ENCODE results near the gene SAMD9. TPM values are rescaled to one million over a fixed set of nuclear protein-coding genes. Genes with fewer than 3 reads are reported as not detected.

The SAMD9 gene
- total RNA-seq, 1 experiment from 2014 or later: 6.0 TPM

GRCh38 chr7:93142127-93142526 lies 24.3 kb upstream of the SAMD9 start:
- Histone ChIP-seq H3K27ac (ENCODE audit: low read length) (no peak overlapping the region), H3K4me1 (ENCODE audit: control insufficient read depth, insufficient read depth, low read length) (no peaks in the 10 kb centered on the region; the same call in 1 of the 2 replicates)

GRCh38 chr7:93140582-93141191 lies 22.9 kb upstream of the SAMD9 start:
- ChIA-PET CTCF (no interaction called here), POLR2A (no interaction called here)
- H3K27ac ChIP-seq (ENCODE audit: low read length): no peak overlapping the region
- H3K4me1 ChIP-seq (ENCODE audit: control insufficient read depth, insufficient read depth, low read length): no peaks in the 10 kb centered on the region
- no peaks in the 10 kb centered on the region; the same call in 1 of the 2 replicates for H3K27me3 ChIP-seq (ENCODE audit: control insufficient read depth, insufficient read depth, low read length)
- no peaks in the 10 kb centered on the region for H3K36me3 ChIP-seq (ENCODE audit: control insufficient read depth, insufficient read depth, low read length)
- no peak overlapping the region for H3K4me3 ChIP-seq (ENCODE audit: low read depth in 2 of 2, low read length in 2 of 2)
- no peak for ATAC-seq
- no TSS peak for BruUV-seq (replicated peaks)
- in situ Hi-C loops (cut with HindIII; ENCODE audit: low pct_unique_long_range_greater_than_20kb, low sequenced_read_pairs) (no loop called here), intact Hi-C loops (cut with micrococcal nuclease; ENCODE audit: unreplicated experiment) (no loop called here)
- no peak for DNase-seq (ENCODE audit: low read depth, low spot score)
- no peak for TF ChIP-seq TCF7L2 (IDR thresholded peaks at IDR 0.05; ENCODE audit: low read depth, low read length)
- TF ChIP-seq POLR2AphosphoS5 (IDR thresholded peaks at IDR 0.05; ENCODE audit: low read depth, low read length): no peak
- H3K9me3 ChIP-seq (ENCODE audit: control insufficient read depth, insufficient read depth, low read depth, low read length): no peaks in the 10 kb centered on the region

More at GRCh38 chr7:93142127-93142526, 24.3 kb upstream of the SAMD9 start:
- POLR2A ChIA-PET: no interaction called here
- Histone ChIP-seq H3K36me3 (ENCODE audit: control insufficient read depth, insufficient read depth, low read length) (no peaks in the 10 kb centered on the region), H3K27me3 (ENCODE audit: control insufficient read depth, insufficient read depth, low read length) (no peaks in the 10 kb centered on the region), H3K4me3 (ENCODE audit: low read depth in 2 of 2, low read length in 2 of 2) (no peak overlapping the region), H3K9me3 (ENCODE audit: control insufficient read depth, insufficient read depth, low read depth, low read length) (no peaks in the 10 kb centered on the region)
- in situ Hi-C loops (cut with HindIII; ENCODE audit: low pct_unique_long_range_greater_than_20kb, low sequenced_read_pairs) (no loop called here), intact Hi-C loops (cut with micrococcal nuclease; ENCODE audit: unreplicated experiment) (no loop called here)
- no peak for TF ChIP-seq POLR2AphosphoS5 (IDR thresholded peaks at IDR 0.05; ENCODE audit: low read depth, low read length)
- no peak for TF ChIP-seq REST (IDR thresholded peaks at IDR 0.05; ENCODE audit: insufficient read depth in 1 of 2, low read depth in 2 of 2, low read length in 1 of 2)
- no peak for TF ChIP-seq CTCF (IDR thresholded peaks at IDR 0.05)
- TF ChIP-seq TCF7L2 (IDR thresholded peaks at IDR 0.05; ENCODE audit: low read depth, low read length): no peak
- TF ChIP-seq SIN3A (IDR thresholded peaks at IDR 0.05; ENCODE audit: borderline replicate concordance, insufficient read depth, low read depth, low read length): no peak
- CTCF ChIA-PET: no interaction called here
- ATAC-seq: no peak
- no peak for DNase-seq (ENCODE audit: low read depth, low spot score)
- BruUV-seq (replicated peaks): no TSS peak

GRCh38 chr7:93138576-93138975 lies 20.8 kb upstream of the SAMD9 start:
- Histone ChIP-seq H3K9me3 (ENCODE audit: control insufficient read depth, insufficient read depth, low read depth, low read length) (no peaks in the 10 kb centered on the region), H3K4me1 (ENCODE audit: control insufficient read depth, insufficient read depth, low read length) (no peaks in the 10 kb centered on the region), H3K36me3 (ENCODE audit: control insufficient read depth, insufficient read depth, low read length) (no peaks in the 10 kb centered on the region), H3K27me3 (ENCODE audit: control insufficient read depth, insufficient read depth, low read length) (peaks cover 6% of the 10 kb centered on the region; the same call in 1 of the 2 replicates), H3K27ac (ENCODE audit: low read length) (no peak overlapping the region), H3K4me3 (ENCODE audit: low read depth in 2 of 2, low read length in 2 of 2) (no peak overlapping the region)
- no peak for TF ChIP-seq SIN3A (IDR thresholded peaks at IDR 0.05; ENCODE audit: borderline replicate concordance, insufficient read depth, low read depth, low read length)
- TF ChIP-seq POLR2AphosphoS5 (IDR thresholded peaks at IDR 0.05; ENCODE audit: low read depth, low read length): no peak
- no peak for TF ChIP-seq REST (IDR thresholded peaks at IDR 0.05; ENCODE audit: insufficient read depth in 1 of 2, low read depth in 2 of 2, low read length in 1 of 2)
- ChIA-PET CTCF (no interaction called here), POLR2A (no interaction called here)
- DNase-seq (ENCODE audit: low read depth, low spot score): no peak
- in situ Hi-C loops (cut with HindIII; ENCODE audit: low pct_unique_long_range_greater_than_20kb, low sequenced_read_pairs) (no loop called here), intact Hi-C loops (cut with micrococcal nuclease; ENCODE audit: unreplicated experiment) (no loop called here)
- no TSS peak for BruUV-seq (replicated peaks)
- no peak for ATAC-seq

All from Panc1 (cell line).